EL (cell line): Measurements from ENCODE around the gene WNT3A.

Experiments used
- DNase-seq: peaks from one replicate; pipeline ENCODE4 v3.0.0-alpha.2; 2016

Gene WNT3A

DNA sequence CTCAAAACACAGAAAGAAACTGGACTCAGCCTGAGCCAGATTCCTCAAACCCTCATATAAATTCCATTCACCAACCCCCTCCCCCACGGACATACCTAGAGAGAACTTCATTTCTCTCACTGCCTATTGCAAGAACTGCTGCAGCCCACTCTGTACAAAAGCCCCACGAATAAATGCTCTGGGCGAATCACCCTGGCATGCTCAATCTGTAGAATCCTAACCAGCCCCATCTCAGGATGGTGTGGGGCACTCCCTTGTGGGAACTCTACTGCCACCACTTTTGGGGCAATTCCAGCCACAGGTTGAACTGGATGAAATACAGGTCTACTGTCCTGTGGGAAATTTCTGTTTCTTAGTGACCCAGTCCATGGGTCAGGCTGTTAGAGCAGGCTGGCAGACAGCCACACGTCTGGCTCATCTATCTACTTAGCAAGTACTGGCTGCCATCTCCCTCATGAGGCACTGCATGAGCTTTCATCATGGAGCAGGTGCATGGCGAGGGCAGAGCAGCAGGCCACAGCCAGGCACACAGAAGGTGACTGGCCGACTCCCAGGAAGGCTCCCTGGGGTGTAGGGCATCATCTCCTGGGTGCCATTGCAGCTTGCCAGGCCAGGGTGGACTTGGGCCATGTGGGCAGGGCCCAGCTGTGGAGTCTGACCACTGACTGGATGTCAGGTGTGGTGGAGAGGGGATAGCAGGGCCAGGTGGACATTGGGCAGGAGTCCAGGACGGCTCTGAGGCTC, 97.9 kb downstream of the WNT3A start:
- DNase-seq, result no peak

GRCh38 chr1:228105270-228105995, 98.6 kb downstream of the WNT3A start:
- no peak for DNase-seq

GRCh38 chr1:228105996-228106799, 99.4 kb downstream of the WNT3A start:
- no peak for DNase-seq

DNA sequence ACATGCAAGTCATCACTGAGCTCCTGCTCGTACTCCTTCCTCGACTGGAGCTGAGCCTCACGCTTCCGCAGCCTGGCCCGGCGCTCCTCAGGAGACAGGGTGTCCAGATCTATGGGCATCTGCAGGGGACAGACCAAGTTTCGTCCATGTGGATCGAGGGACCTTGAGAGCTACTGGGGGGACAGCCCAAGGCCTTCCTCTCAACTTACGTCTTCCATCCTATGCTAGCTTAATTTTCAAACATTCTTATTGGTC, 99.9 kb downstream of the WNT3A start:
- no peak for DNase-seq

DNA sequence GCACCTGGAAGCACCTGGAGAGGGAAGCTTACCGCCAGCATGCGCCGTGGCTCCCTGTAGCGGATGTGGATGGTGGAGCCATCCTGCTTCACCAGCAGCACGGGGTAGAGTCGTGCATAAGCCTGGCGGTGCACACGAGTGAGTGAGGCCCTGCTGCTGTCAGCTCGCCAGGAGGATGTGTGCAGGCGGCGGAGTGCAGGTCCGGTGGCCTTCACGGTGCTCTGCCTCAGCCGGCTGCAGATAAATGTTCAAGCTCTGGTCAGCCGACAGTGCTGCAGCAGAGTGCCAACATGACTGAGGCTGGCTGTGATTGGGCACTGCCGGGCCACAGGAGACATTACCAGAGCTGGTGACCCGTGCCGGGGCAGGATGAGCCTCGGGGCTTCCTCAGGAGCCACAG, 100.8 kb downstream of the WNT3A start:
- no peak for DNase-seq

- DNase-seq, result no peak
Measured at GRCh38 chr1:228108055-228108690, 101.4 kb downstream of the WNT3A start.

- DNase-seq, result no peak
Measured at GRCh38 chr1:228108742-228109072, 101.9 kb downstream of the WNT3A start.

GRCh38 chr1:228109073-228109961, 102.5 kb downstream of the WNT3A start, which contains the start of gene MRPL55:
Gene MRPL55 (minus strand): TSS chr1:228109299. CDS start chr1:228108260, 1,039 bp downstream.
- DNase-seq, result peak; percentile 95

GRCh38 chr1:228109962-228110488, 103.2 kb downstream of the WNT3A start:
- peak; percentile 51 for DNase-seq

DNA sequence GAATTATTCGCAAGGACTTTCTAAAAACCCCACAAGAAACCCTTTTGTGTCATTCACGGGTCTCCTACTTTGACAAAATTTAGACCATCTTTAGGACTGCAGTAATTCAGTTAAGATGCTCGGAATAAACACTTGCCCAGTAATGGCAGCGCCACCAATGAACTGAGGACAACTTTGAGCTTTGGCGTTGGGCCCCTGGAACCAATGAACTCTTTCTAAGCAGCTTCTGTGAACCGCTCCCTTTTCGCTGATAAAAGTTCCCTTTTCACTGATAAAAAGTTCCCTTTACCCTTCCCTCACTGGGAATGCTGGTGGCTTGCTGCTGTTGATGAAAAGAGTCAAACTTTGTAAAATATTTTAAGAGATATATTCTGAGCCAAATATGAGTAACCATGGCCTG, 103.8 kb downstream of the WNT3A start:
- DNase-seq, result no peak
